ENCODE measurements around the gene RBBP4.
"Not testable (repeated sequence)": the region's sequence is repeated elsewhere in the genome, so short reads cannot be mapped to it uniquely, and the experiment has no call there.

Gene RBBP4

GRCh38 chr1:32695098-32695904 lies 44.3 kb downstream of the RBBP4 start:
- no peak for DNase-seq

- DNase-seq = no peak
Measured at GRCh38 chr1:32696041-32696440, 45.0 kb downstream of the RBBP4 start.

- not testable (repeated sequence) for DNase-seq
Measured at GRCh38 chr1:32696996-32697395, 46.0 kb downstream of the RBBP4 start.

- DNase-seq = no peak
Measured at GRCh38 chr1:32701421-32701911, 50.5 kb downstream of the RBBP4 start.

- no peak for DNase-seq
Measured at GRCh38 chr1:32701951-32702598, 51.1 kb downstream of the RBBP4 start.

GRCh38 chr1:32702599-32703478 lies 51.8 kb downstream of the RBBP4 start, which contains the start of gene SYNC:
Gene SYNC, minus strand, starts transcription at chr1:32702770. Its CDS starts 110 bp downstream, at chr1:32702660.
- DNase-seq = no peak

GRCh38 chr1:32703479-32704291 lies 52.7 kb downstream of the RBBP4 start:
- DNase-seq = no peak

- no peak for DNase-seq
Measured at GRCh38 chr1:32705516-32705915, 54.5 kb downstream of the RBBP4 start.

GRCh38 chr1:32706491-32706890 lies 55.5 kb downstream of the RBBP4 start:
- no peak for DNase-seq

- DNase-seq = no peak
Measured at GRCh38 chr1:32709075-32709474, 58.1 kb downstream of the RBBP4 start.

- DNase-seq = no peak
Measured at GRCh38 chr1:32709476-32709875, 58.5 kb downstream of the RBBP4 start.

GRCh38 chr1:32711221-32711620 lies 60.2 kb downstream of the RBBP4 start:
- DNase-seq = not testable (repeated sequence)

- no peak for DNase-seq
Measured at GRCh38 chr1:32713081-32713480, 62.1 kb downstream of the RBBP4 start.

- DNase-seq = no peak
Measured at GRCh38 chr1:32714277-32714676, 63.3 kb downstream of the RBBP4 start.

- no peak for DNase-seq
Measured at GRCh38 chr1:32715901-32716311, 64.9 kb downstream of the RBBP4 start.

- DNase-seq = peak; percentile 9
Measured at GRCh38 chr1:32716312-32717148, 65.5 kb downstream of the RBBP4 start.

- DNase-seq = no peak
Measured at GRCh38 chr1:32717503-32717902, 66.5 kb downstream of the RBBP4 start.

GRCh38 chr1:32718036-32718435 lies 67.0 kb downstream of the RBBP4 start:
- DNase-seq = no peak

- no peak for DNase-seq
Measured at GRCh38 chr1:32718527-32718926, 67.5 kb downstream of the RBBP4 start.

- DNase-seq = no peak
Measured at GRCh38 chr1:32719681-32720275, 68.8 kb downstream of the RBBP4 start.
